Esophagus squamous epithelium (tissue), 4 donors: ENCODE data around the gene CYTH2.

Experiments used
- POLR2A ChIP-seq, 4 donors: fragments of 450-650 bp; IDR thresholded peaks; one replicate each; pipeline ENCODE4 v1.6.1; 2017; ENCODE audit warnings: antibody characterized with exemption in 4 of 4, mild to moderate bottlenecking in 4 of 4, moderate library complexity in 3 of 4
- TF ChIP-seq, protein P1 (sequence below), 6 experiments: fragments of 450-650 bp in 4 of 6; fragments of 200-600 bp in 2 of 6; sonication (generic) in 2 of 6; IDR thresholded peaks; one replicate each; pipeline ENCODE4 v1.5.1; 2016 to 2019; ENCODE audit warnings: antibody characterized with exemption in 6 of 6, mild to moderate bottlenecking in 4 of 6, moderate library complexity in 4 of 6

DNA sequence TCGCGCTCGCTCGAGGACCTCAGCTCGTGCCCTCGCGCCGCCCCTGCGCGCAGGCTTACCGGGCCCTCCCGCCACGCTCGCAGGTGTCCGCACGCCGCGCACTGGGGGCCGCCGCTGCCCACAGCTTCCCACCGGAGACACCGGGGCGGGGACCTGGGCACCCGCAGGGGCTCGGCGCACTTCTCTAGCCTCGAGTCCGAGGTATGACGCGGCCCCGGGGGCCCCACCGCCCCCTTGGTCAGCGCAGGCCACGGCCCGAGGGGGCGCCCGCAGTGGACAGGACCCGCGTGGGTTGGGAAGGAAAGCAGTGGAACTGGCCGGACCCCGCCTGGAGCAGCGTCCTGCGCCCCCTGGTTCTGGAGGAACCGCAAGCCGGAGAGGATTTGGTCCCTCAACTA lies 25.4 kb upstream of the CYTH2 start:
- TF ChIP-seq, protein P1, sequence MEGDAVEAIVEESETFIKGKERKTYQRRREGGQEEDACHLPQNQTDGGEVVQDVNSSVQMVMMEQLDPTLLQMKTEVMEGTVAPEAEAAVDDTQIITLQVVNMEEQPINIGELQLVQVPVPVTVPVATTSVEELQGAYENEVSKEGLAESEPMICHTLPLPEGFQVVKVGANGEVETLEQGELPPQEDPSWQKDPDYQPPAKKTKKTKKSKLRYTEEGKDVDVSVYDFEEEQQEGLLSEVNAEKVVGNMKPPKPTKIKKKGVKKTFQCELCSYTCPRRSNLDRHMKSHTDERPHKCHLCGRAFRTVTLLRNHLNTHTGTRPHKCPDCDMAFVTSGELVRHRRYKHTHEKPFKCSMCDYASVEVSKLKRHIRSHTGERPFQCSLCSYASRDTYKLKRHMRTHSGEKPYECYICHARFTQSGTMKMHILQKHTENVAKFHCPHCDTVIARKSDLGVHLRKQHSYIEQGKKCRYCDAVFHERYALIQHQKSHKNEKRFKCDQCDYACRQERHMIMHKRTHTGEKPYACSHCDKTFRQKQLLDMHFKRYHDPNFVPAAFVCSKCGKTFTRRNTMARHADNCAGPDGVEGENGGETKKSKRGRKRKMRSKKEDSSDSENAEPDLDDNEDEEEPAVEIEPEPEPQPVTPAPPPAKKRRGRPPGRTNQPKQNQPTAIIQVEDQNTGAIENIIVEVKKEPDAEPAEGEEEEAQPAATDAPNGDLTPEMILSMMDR (IDR thresholded peaks at IDR 0.05) = no peak
- TF ChIP-seq POLR2A (IDR thresholded peaks at IDR 0.05) = no peak
